ENCODE measurements around the gene NCAPG. TPM values are rescaled to one million over a fixed set of nuclear protein-coding genes. Genes with fewer than 3 reads are reported as not detected.
"Not testable (repeated sequence)": the region's sequence is repeated elsewhere in the genome, so short reads cannot be mapped to it uniquely, and the experiment has no call there.

The NCAPG gene
- total RNA-seq, 1 donor from 2014 or later, result 1.2 TPM

GRCh38 chr4:17787315-17787714 lies 23.5 kb upstream of the NCAPG start:
- ATAC-seq (no peak), DNase-seq (ENCODE audit: missing footprints) (no peak)
- intact Hi-C loops (cut with DNase I), result no loop called here

- intact Hi-C loops (cut with DNase I), result no loop called here
- no peak for ATAC-seq
- DNase-seq (ENCODE audit: missing footprints), result no peak
Measured at GRCh38 chr4:17788956-17789355, 21.8 kb upstream of the NCAPG start.

GRCh38 chr4:17794730-17795129 lies 16.0 kb upstream of the NCAPG start:
- DNase-seq (ENCODE audit: missing footprints) (no peak), ATAC-seq (no peak)
- intact Hi-C loops (cut with DNase I), result no loop called here

- ATAC-seq (no peak), DNase-seq (ENCODE audit: missing footprints) (no peak)
- intact Hi-C loops (cut with DNase I), result no loop called here
Measured at GRCh38 chr4:17797808-17798207, 13.0 kb upstream of the NCAPG start.

GRCh38 chr4:17805580-17806155 lies 5.1 kb upstream of the NCAPG start:
- intact Hi-C loops (cut with DNase I), result no loop called here
- ATAC-seq (no peak), DNase-seq (ENCODE audit: missing footprints) (no peak)

GRCh38 chr4:17807446-17807845 lies 3.3 kb upstream of the NCAPG start:
- intact Hi-C loops (cut with DNase I), result no loop called here
- no peak for DNase-seq (ENCODE audit: missing footprints)

GRCh38 chr4:17809667-17810066 lies 1.1 kb upstream of the NCAPG start:
- intact Hi-C loops (cut with DNase I), result loop anchor here (1.0 to 5.0 kb wide), 4 partner anchors 192 to 262 kb away; partner anchors contain the start of genes LAP3 and LCORL
- no peak for ATAC-seq

More at GRCh38 chr4:17807446-17807845, 3.3 kb upstream of the NCAPG start:
- ATAC-seq, result no peak

GRCh38 chr4:17811078-17811603 lies 362 bp downstream of the NCAPG start:
- ATAC-seq, result no peak
- DNase-seq (ENCODE audit: missing footprints), result no peak
- intact Hi-C loops (cut with DNase I), result loop anchor here (5.0 kb wide), 2 partner anchors 194 to 264 kb away; no protein-coding TSS in a partner anchor

More at GRCh38 chr4:17809667-17810066, 1.1 kb upstream of the NCAPG start:
- no peak for DNase-seq (ENCODE audit: missing footprints)

GRCh38 chr4:17812125-17812524 lies 1.3 kb downstream of the NCAPG start:
- DNase-seq (ENCODE audit: missing footprints) (no peak), ATAC-seq (no peak)
- intact Hi-C loops (cut with DNase I), result loop anchor here (5.0 kb wide), 2 partner anchors 195 to 265 kb away; no protein-coding TSS in a partner anchor

GRCh38 chr4:17812801-17813200 lies 2.0 kb downstream of the NCAPG start:
- DNase-seq (ENCODE audit: missing footprints) (no peak), ATAC-seq (no peak)
- intact Hi-C loops (cut with DNase I), result loop anchor here (5.0 kb wide), 2 partner anchors 196 to 266 kb away; no protein-coding TSS in a partner anchor

- ATAC-seq (no peak), DNase-seq (ENCODE audit: missing footprints) (no peak)
- intact Hi-C loops (cut with DNase I), result loop anchor here (5.0 kb wide), 2 partner anchors 197 to 267 kb away; no protein-coding TSS in a partner anchor
Measured at GRCh38 chr4:17814140-17814539, 3.4 kb downstream of the NCAPG start.

GRCh38 chr4:17816142-17816541 lies 5.4 kb downstream of the NCAPG start:
- intact Hi-C loops (cut with DNase I), result loop anchor here (5.0 kb wide), 1 partner anchor 776 kb away; no protein-coding TSS in a partner anchor
- ATAC-seq (no peak), DNase-seq (ENCODE audit: missing footprints) (no peak)

GRCh38 chr4:17817027-17817426 lies 6.2 kb downstream of the NCAPG start:
- ATAC-seq (no peak), DNase-seq (ENCODE audit: missing footprints) (no peak)
- intact Hi-C loops (cut with DNase I), result loop anchor here (5.0 kb wide), 1 partner anchor 775 kb away; no protein-coding TSS in a partner anchor

GRCh38 chr4:17823871-17824669 lies 13.3 kb downstream of the NCAPG start:
- DNase-seq (ENCODE audit: missing footprints) (no peak), ATAC-seq (no peak)
- intact Hi-C loops (cut with DNase I), result no loop called here

GRCh38 chr4:17846266-17846665 lies 35.5 kb downstream of the NCAPG start:
- intact Hi-C loops (cut with DNase I), result no loop called here
- ATAC-seq (no peak), DNase-seq (ENCODE audit: missing footprints) (no peak)

- intact Hi-C loops (cut with DNase I); ATAC-seq; DNase-seq (ENCODE audit: missing footprints): not testable (repeated sequence)
Measured at GRCh38 chr4:17850295-17850694, 39.5 kb downstream of the NCAPG start.

- intact Hi-C loops (cut with DNase I), result no loop called here
- no peak for ATAC-seq
- DNase-seq (ENCODE audit: missing footprints), result no peak
Measured at GRCh38 chr4:17851959-17852358, 41.2 kb downstream of the NCAPG start.

- intact Hi-C loops (cut with DNase I), result no loop called here
- ATAC-seq, result no peak
Measured at GRCh38 chr4:17854036-17854435, 43.3 kb downstream of the NCAPG start.

GRCh38 chr4:17859793-17860406 lies 49.1 kb downstream of the NCAPG start:
- intact Hi-C loops (cut with DNase I), result no loop called here
- ATAC-seq, result no peak

More at GRCh38 chr4:17854036-17854435, 43.3 kb downstream of the NCAPG start:
- no peak for DNase-seq (ENCODE audit: missing footprints)

More at GRCh38 chr4:17859793-17860406, 49.1 kb downstream of the NCAPG start:
- no peak for DNase-seq (ENCODE audit: missing footprints)
